ENCODE data around the gene PON3. TPM values are rescaled to one million over a fixed set of nuclear protein-coding genes. Genes with fewer than 3 reads are reported as not detected.

Gene PON3
- polyA plus RNA-seq, 2 donors: 0.71 to 1.2 TPM

GRCh38 chr7:95367606-95368005, 28.6 kb downstream of the PON3 start:
- H3K9me3 ChIP-seq (ENCODE audit: control insufficient read depth in 2 of 2, insufficient read depth in 1 of 2, low read depth in 1 of 2, low read length in 1 of 2): no peaks in the 10 kb centered on the region
- no peak overlapping the region for H3K4me3 ChIP-seq (ENCODE audit: low read depth in 1 of 2, low read length in 2 of 2)
- peaks cover 0 to 3% of the 10 kb centered on the region in 2 donors for H3K27me3 ChIP-seq (ENCODE audit: control insufficient read depth in 1 of 2, insufficient read depth in 2 of 2, low read length in 2 of 2)
- WGBS, 2 donors: 57 to 59% methylated on average over 1 of the region's 1 CpG
- H3K36me3 ChIP-seq (ENCODE audit: control insufficient read depth in 2 of 2, insufficient read depth in 2 of 2, low read length in 1 of 2): no peaks in the 10 kb centered on the region
- no peak overlapping the region for H3K27ac ChIP-seq (ENCODE audit: low read depth in 2 of 2, low read length in 1 of 2)
- peaks cover 0 to 2% of the 10 kb centered on the region in 2 donors for H3K4me1 ChIP-seq (ENCODE audit: control insufficient read depth in 2 of 2, insufficient read depth in 2 of 2, low read length in 1 of 2)

- 94 to 98% methylated on average over 1 of the region's 1 CpG for WGBS, 2 donors
- peaks cover 0 to 3% of the 10 kb centered on the region in 2 donors for H3K27me3 ChIP-seq (ENCODE audit: control insufficient read depth in 1 of 2, insufficient read depth in 2 of 2, low read length in 2 of 2)
- no peaks in the 10 kb centered on the region for H3K9me3 ChIP-seq (ENCODE audit: control insufficient read depth in 2 of 2, insufficient read depth in 1 of 2, low read depth in 1 of 2, low read length in 1 of 2)
- H3K4me3 ChIP-seq (ENCODE audit: low read depth in 1 of 2, low read length in 2 of 2): no peak overlapping the region
- no peaks in the 10 kb centered on the region for H3K36me3 ChIP-seq (ENCODE audit: control insufficient read depth in 2 of 2, insufficient read depth in 2 of 2, low read length in 1 of 2)
- H3K4me1 ChIP-seq (ENCODE audit: control insufficient read depth in 2 of 2, insufficient read depth in 2 of 2, low read length in 1 of 2): peaks cover 0 to 2% of the 10 kb centered on the region in 2 donors
- H3K27ac ChIP-seq (ENCODE audit: low read depth in 2 of 2, low read length in 1 of 2): no peak overlapping the region
Observed at GRCh38 chr7:95365151-95365550, 31.0 kb downstream of the PON3 start.

DNA sequence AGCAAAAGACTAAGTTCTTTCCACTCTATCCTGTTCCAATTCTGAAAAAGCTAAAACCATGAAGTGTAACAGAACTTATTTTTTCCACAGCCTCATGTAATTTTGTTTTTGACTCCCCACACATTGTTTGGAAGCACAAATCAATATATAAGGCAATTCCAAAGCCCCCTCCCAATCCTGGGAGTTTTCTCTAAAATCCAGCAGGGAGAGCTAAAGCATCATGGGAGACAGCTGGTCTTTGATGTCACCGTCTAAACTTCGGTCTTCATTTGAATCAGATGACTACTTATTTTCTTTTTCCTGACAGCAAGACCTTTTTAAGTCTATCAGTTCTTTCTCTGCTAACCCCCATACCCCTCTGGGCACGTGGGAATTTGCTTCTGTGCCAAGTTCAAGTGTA, 38.6 kb downstream of the PON3 start:
- Histone ChIP-seq H3K4me3 (ENCODE audit: low read depth in 1 of 2, low read length in 2 of 2) (no peak overlapping the region), H3K36me3 (ENCODE audit: control insufficient read depth in 2 of 2, insufficient read depth in 2 of 2, low read length in 1 of 2) (no peaks in the 10 kb centered on the region), H3K27me3 (ENCODE audit: control insufficient read depth in 1 of 2, insufficient read depth in 2 of 2, low read length in 2 of 2) (no peaks in the 10 kb centered on the region), H3K9me3 (ENCODE audit: control insufficient read depth in 2 of 2, insufficient read depth in 1 of 2, low read depth in 1 of 2, low read length in 1 of 2) (no peaks in the 10 kb centered on the region), H3K4me1 (ENCODE audit: control insufficient read depth in 2 of 2, insufficient read depth in 2 of 2, low read length in 1 of 2) (no peaks in the 10 kb centered on the region), H3K27ac (ENCODE audit: low read depth in 2 of 2, low read length in 1 of 2) (no peak overlapping the region)
- 47 to 57% methylated on average over 3 of the region's 3 CpGs for WGBS, 2 donors

DNA sequence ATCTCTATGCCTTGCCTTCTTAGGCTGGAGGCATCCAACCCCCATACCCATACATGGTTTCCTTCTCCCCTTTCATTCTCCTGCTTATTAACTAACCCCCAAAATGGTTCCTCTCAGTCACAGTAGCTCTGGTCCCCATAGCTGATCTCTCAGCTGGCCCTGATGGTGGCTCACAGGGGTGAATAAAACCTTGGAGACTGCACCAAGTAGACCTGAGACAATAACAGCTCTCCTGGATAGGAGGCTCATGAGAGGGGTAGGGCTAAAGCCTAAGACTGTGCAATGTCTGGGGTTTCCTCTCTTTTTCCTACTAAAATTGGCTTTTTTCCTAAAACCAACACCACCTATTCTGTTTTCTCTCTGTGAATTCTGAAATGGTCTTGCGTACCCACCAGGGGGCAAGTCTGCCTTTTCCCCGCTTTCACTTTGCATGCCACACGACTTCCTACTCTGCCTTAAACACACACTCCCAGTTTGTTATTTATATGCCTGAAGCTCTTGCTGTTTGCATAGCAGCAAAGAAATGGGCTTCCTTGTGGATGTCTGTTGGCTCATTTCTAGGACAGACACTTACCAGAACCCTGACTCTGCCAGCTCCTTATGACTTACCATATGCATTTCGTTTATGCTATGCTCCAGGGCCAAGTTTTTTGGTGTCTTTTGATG, 53.4 kb downstream of the PON3 start:
- no peaks in the 10 kb centered on the region for H3K36me3 ChIP-seq (ENCODE audit: control insufficient read depth in 2 of 2, insufficient read depth in 2 of 2, low read length in 1 of 2)

DNA sequence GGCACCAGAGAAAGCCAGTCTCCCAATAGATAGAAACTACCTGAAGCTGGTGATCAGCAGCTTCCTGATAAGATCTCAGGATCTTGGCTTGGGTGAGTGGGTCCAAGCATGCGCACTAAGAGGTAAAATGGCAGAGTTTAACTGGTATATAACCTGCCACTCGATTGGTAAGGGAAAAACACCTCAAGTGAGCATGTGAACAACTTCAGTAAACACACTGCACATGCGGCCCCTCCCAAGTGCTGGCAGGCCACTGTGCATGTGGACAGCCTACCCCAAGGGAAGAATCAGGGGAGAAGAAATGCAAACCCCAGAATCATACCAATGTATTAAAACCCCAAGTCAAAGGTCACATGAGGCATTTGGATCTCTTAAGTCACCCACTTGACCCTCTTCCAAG, 54.1 kb downstream of the PON3 start:
- Histone ChIP-seq H3K27me3 (ENCODE audit: control insufficient read depth in 1 of 2, insufficient read depth in 2 of 2, low read length in 2 of 2) (no peaks in the 10 kb centered on the region), H3K36me3 (ENCODE audit: control insufficient read depth in 2 of 2, insufficient read depth in 2 of 2, low read length in 1 of 2) (no peaks in the 10 kb centered on the region), H3K4me3 (ENCODE audit: low read depth in 1 of 2, low read length in 2 of 2) (no peak overlapping the region), H3K4me1 (ENCODE audit: control insufficient read depth in 2 of 2, insufficient read depth in 2 of 2, low read length in 1 of 2) (no peaks in the 10 kb centered on the region), H3K9me3 (ENCODE audit: control insufficient read depth in 2 of 2, insufficient read depth in 1 of 2, low read depth in 1 of 2, low read length in 1 of 2) (no peaks in the 10 kb centered on the region), H3K27ac (ENCODE audit: low read depth in 2 of 2, low read length in 1 of 2) (no peak overlapping the region)
- 80 to 87% methylated on average over 3 of the region's 3 CpGs for WGBS, 2 donors

More for the DNA sequence above, 53.4 kb downstream of the PON3 start:
- Histone ChIP-seq H3K27me3 (ENCODE audit: control insufficient read depth in 1 of 2, insufficient read depth in 2 of 2, low read length in 2 of 2) (no peaks in the 10 kb centered on the region), H3K9me3 (ENCODE audit: control insufficient read depth in 2 of 2, insufficient read depth in 1 of 2, low read depth in 1 of 2, low read length in 1 of 2) (no peaks in the 10 kb centered on the region), H3K27ac (ENCODE audit: low read depth in 2 of 2, low read length in 1 of 2) (no peak overlapping the region), H3K4me3 (ENCODE audit: low read depth in 1 of 2, low read length in 2 of 2) (no peak overlapping the region), H3K4me1 (ENCODE audit: control insufficient read depth in 2 of 2, insufficient read depth in 2 of 2, low read length in 1 of 2) (no peaks in the 10 kb centered on the region)
- WGBS, 2 donors: 68 to 69% methylated on average over 4 of the region's 4 CpGs

DNA sequence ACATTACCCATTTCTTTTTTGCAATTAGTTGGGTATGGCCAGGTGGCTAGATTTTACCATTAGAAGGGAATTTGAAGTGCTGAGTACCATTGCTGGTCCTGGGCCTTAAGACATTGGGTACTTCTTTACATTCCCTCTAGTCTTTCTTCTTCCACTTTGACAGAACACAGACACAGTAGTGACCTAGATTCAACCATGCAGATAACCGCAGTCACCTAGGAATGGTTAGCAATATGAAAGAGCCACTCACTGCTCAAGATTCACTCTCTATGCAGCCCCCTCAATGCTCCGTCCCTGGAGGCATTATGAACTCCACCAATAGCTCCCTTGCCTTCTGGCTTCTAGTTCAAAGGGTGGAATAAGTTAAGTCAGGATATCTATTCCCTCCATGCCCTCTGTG, 55.7 kb downstream of the PON3 start:
- Histone ChIP-seq H3K27ac (ENCODE audit: low read depth in 2 of 2, low read length in 1 of 2) (no peak overlapping the region), H3K4me3 (ENCODE audit: low read depth in 1 of 2, low read length in 2 of 2) (no peak overlapping the region), H3K36me3 (ENCODE audit: control insufficient read depth in 2 of 2, insufficient read depth in 2 of 2, low read length in 1 of 2) (no peaks in the 10 kb centered on the region), H3K27me3 (ENCODE audit: control insufficient read depth in 1 of 2, insufficient read depth in 2 of 2, low read length in 2 of 2) (no peaks in the 10 kb centered on the region), H3K9me3 (ENCODE audit: control insufficient read depth in 2 of 2, insufficient read depth in 1 of 2, low read depth in 1 of 2, low read length in 1 of 2) (no peaks in the 10 kb centered on the region), H3K4me1 (ENCODE audit: control insufficient read depth in 2 of 2, insufficient read depth in 2 of 2, low read length in 1 of 2) (no peaks in the 10 kb centered on the region)
- WGBS, 2 donors: 88 to 90% methylated on average over 2 of the region's 2 CpGs

- WGBS, 2 donors: 88 to 93% methylated on average over 3 of the region's 3 CpGs
- Histone ChIP-seq H3K4me1 (ENCODE audit: control insufficient read depth in 2 of 2, insufficient read depth in 2 of 2, low read length in 1 of 2) (no peaks in the 10 kb centered on the region), H3K27me3 (ENCODE audit: control insufficient read depth in 1 of 2, insufficient read depth in 2 of 2, low read length in 2 of 2) (no peaks in the 10 kb centered on the region), H3K27ac (ENCODE audit: low read depth in 2 of 2, low read length in 1 of 2) (no peak overlapping the region), H3K36me3 (ENCODE audit: control insufficient read depth in 2 of 2, insufficient read depth in 2 of 2, low read length in 1 of 2) (no peaks in the 10 kb centered on the region), H3K4me3 (ENCODE audit: low read depth in 1 of 2, low read length in 2 of 2) (no peak overlapping the region), H3K9me3 (ENCODE audit: control insufficient read depth in 2 of 2, insufficient read depth in 1 of 2, low read depth in 1 of 2, low read length in 1 of 2) (no peaks in the 10 kb centered on the region)
Observed at GRCh38 chr7:95338832-95339231, 57.3 kb downstream of the PON3 start.

GRCh38 chr7:95335093-95335492, 61.1 kb downstream of the PON3 start:
- H3K4me3 ChIP-seq (ENCODE audit: low read depth in 1 of 2, low read length in 2 of 2): no peak overlapping the region
- no peak overlapping the region for H3K27ac ChIP-seq (ENCODE audit: low read depth in 2 of 2, low read length in 1 of 2)
- H3K4me1 ChIP-seq (ENCODE audit: control insufficient read depth in 2 of 2, insufficient read depth in 2 of 2, low read length in 1 of 2): no peaks in the 10 kb centered on the region
- no peaks in the 10 kb centered on the region for H3K27me3 ChIP-seq (ENCODE audit: control insufficient read depth in 1 of 2, insufficient read depth in 2 of 2, low read length in 2 of 2)
- H3K9me3 ChIP-seq (ENCODE audit: control insufficient read depth in 2 of 2, insufficient read depth in 1 of 2, low read depth in 1 of 2, low read length in 1 of 2): no peaks in the 10 kb centered on the region
- H3K36me3 ChIP-seq (ENCODE audit: control insufficient read depth in 2 of 2, insufficient read depth in 2 of 2, low read length in 1 of 2): no peaks in the 10 kb centered on the region

DNA sequence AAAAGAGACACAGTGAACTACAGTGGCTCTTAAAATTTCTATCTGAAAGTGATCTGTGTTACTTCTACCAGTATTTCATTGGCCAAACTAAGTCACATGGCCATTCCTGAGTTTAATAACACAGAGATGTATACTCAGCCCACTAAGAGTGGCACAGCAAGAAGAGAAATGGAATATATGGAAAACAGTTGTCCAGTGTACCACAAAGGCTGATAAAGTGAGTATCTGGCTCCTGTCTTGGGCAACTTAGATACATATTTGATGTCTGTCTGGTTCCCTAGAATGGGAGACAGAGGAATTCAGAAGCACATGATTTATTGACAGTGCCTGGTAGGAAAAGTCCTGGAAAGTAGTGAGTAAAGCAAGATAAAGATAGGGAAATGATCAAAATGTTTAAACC, 61.7 kb downstream of the PON3 start:
- Histone ChIP-seq H3K27me3 (ENCODE audit: control insufficient read depth in 1 of 2, insufficient read depth in 2 of 2, low read length in 2 of 2) (no peaks in the 10 kb centered on the region), H3K36me3 (ENCODE audit: control insufficient read depth in 2 of 2, insufficient read depth in 2 of 2, low read length in 1 of 2) (no peaks in the 10 kb centered on the region), H3K27ac (ENCODE audit: low read depth in 2 of 2, low read length in 1 of 2) (no peak overlapping the region), H3K9me3 (ENCODE audit: control insufficient read depth in 2 of 2, insufficient read depth in 1 of 2, low read depth in 1 of 2, low read length in 1 of 2) (no peaks in the 10 kb centered on the region), H3K4me1 (ENCODE audit: control insufficient read depth in 2 of 2, insufficient read depth in 2 of 2, low read length in 1 of 2) (no peaks in the 10 kb centered on the region), H3K4me3 (ENCODE audit: low read depth in 1 of 2, low read length in 2 of 2) (no peak overlapping the region)

DNA sequence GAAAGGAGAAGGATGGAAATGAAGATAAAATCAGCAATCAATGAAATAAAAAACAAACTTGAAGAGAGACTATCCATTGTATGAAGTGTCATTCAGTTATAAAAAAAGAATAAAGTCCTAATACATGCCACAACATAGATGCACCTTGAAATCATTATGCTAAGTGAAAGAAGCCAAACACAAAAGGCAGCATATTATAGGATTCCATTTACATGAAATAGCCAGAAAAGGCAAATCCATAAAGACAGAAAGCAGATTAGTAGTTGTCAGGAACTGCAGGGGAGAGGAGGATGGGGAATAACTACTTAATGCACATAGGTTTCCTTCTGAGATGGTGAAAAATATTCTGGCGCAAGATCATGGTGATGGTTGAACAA, 65.2 kb downstream of the PON3 start:
- H3K27ac ChIP-seq (ENCODE audit: low read depth in 2 of 2, low read length in 1 of 2): no peak overlapping the region
- H3K27me3 ChIP-seq (ENCODE audit: control insufficient read depth in 1 of 2, insufficient read depth in 2 of 2, low read length in 2 of 2): no peaks in the 10 kb centered on the region
- WGBS, 2 donors: 95 to 97% methylated on average over 1 of the region's 1 CpG
- H3K36me3 ChIP-seq (ENCODE audit: control insufficient read depth in 2 of 2, insufficient read depth in 2 of 2, low read length in 1 of 2): no peaks in the 10 kb centered on the region
- H3K9me3 ChIP-seq (ENCODE audit: control insufficient read depth in 2 of 2, insufficient read depth in 1 of 2, low read depth in 1 of 2, low read length in 1 of 2): no peaks in the 10 kb centered on the region
- H3K4me3 ChIP-seq (ENCODE audit: low read depth in 1 of 2, low read length in 2 of 2): peak overlapping the region in 1 of 2 donors; percentile 43
- no peaks in the 10 kb centered on the region for H3K4me1 ChIP-seq (ENCODE audit: control insufficient read depth in 2 of 2, insufficient read depth in 2 of 2, low read length in 1 of 2)

All from esophagus (tissue), 2 donors.